ENCODE measurements around the gene DPP8. TPM values are rescaled to one million over a fixed set of nuclear protein-coding genes. Genes with fewer than 3 reads are reported as not detected.

Gene DPP8
- total and polyA plus RNA-seq, 4 donors, result 30.3 to 106 (median 38.1) TPM

DNA sequence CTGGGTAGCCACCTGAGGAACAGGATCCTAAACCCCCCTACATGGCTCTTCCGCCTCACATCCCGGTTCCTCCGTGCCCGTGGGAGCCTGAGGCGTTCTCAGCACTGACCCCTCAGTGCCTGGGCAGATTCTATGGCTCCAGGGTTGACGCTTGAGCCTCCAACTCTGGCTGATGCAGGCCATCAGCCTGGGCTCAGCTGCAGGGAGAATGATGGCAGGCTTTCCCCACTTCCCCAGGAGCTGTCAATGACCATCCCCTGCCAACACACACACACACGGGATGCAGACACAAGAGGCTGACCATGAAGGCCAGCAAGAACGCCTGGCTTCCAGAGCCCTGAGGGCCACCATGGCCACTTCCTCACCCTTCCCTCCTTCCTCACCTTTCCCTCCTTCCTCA lies 123.9 kb downstream of the DPP8 start:
- Histone ChIP-seq H3K27me3 (ENCODE audit: control insufficient read depth, insufficient read depth, low read length) (peaks cover 27% of the 10 kb centered on the region), H3K4me3 (ENCODE audit: low read depth, low read length) (no peak overlapping the region), H3K4me1 (ENCODE audit: control insufficient read depth, insufficient read depth, low read length) (peaks cover 13% of the 10 kb centered on the region), H3K27ac (ENCODE audit: low read depth, low read length) (no peak overlapping the region), H3K36me3 (ENCODE audit: control insufficient read depth, insufficient read depth, low read length) (peaks cover 65% of the 10 kb centered on the region), H3K9me3 (ENCODE audit: control insufficient read depth, insufficient read depth, low read length) (no peaks in the 10 kb centered on the region)
- WGBS (ENCODE audit: insufficient coverage), result 85% methylated on average over 8 of the region's 8 CpGs
- DNase-seq (ENCODE audit: low read depth in 4 of 6, low spot score in 6 of 6), result no peak

DNA sequence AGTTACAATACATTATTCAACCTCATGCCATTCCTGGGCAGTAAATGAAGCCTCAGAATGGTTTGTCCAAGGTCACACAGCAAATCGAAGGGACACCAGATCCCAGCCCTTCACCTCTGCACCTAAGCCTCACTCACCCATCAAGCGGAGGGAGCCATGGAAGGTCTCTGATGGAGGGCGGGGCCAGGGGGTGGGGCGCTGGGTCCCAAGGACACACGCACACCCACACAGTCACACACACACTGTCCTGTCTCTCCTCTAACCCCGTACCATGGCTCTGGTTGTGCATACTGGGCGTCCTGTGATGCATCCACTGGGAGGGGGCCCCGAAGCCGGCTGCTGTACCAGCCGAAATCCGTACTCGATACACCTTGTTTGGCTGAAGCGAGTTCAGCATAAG lies 124.4 kb downstream of the DPP8 start:
- Histone ChIP-seq H3K4me3 (ENCODE audit: low read depth, low read length) (no peak overlapping the region), H3K27me3 (ENCODE audit: control insufficient read depth, insufficient read depth, low read length) (peaks cover 27% of the 10 kb centered on the region), H3K36me3 (ENCODE audit: control insufficient read depth, insufficient read depth, low read length) (peaks cover 69% of the 10 kb centered on the region), H3K4me1 (ENCODE audit: control insufficient read depth, insufficient read depth, low read length) (peaks cover 13% of the 10 kb centered on the region), H3K27ac (ENCODE audit: low read depth, low read length) (no peak overlapping the region), H3K9me3 (ENCODE audit: control insufficient read depth, insufficient read depth, low read length) (no peaks in the 10 kb centered on the region)
- no peak for DNase-seq (ENCODE audit: low read depth in 4 of 6, low spot score in 6 of 6)
- WGBS (ENCODE audit: insufficient coverage), result 98% methylated on average over 11 of the region's 13 CpGs

Small RNA genes within 50 kb of the gene (small RNA-seq; reads per million reads assigned to genes)
- gene AC105129.1 (ENCODE audit: low replicate concordance), result not detected
- gene RF00019 (ENCODE audit: low replicate concordance), result not detected
- not detected for gene RNU6-19P (ENCODE audit: low replicate concordance)

Other genes with a start within 250 kb of the DPP8 start
- 10 to 100 TPM in 1 of 2 donors, 1 to 10 TPM in 1; 5.0 to 10.6 TPM for gene PARP16, start 230.8 kb downstream of the DPP8 start, total RNA-seq
- 10 to 100 TPM; 11.7 to 17.1 TPM for gene PARP16, start 230.8 kb downstream of the DPP8 start, polyA plus RNA-seq (ENCODE audit: insufficient read length in 2 of 2)
- gene RNU5A-1, start 221.6 kb downstream of the DPP8 start, total RNA-seq, result 10 to 100 TPM in 1 of 2 donors, not detected in 1; 68.7 TPM
- not detected for gene RNU5A-1, start 221.6 kb downstream of the DPP8 start, polyA plus RNA-seq (ENCODE audit: insufficient read length in 2 of 2)
- gene RNU5B-1, start 213.0 kb downstream of the DPP8 start, total RNA-seq, result 10 to 100 TPM in 1 of 2 donors, not detected in 1; 78.5 TPM
- not detected for gene RNU5B-1, start 213.0 kb downstream of the DPP8 start, polyA plus RNA-seq (ENCODE audit: insufficient read length in 2 of 2)
- gene IGDCC3, start 139.7 kb downstream of the DPP8 start, total RNA-seq, result 1 to 10 TPM; 3.6 to 4.7 TPM
- gene IGDCC3, start 139.7 kb downstream of the DPP8 start, polyA plus RNA-seq (ENCODE audit: insufficient read length in 2 of 2), result 10 to 100 TPM; 17.0 to 20.7 TPM
- 10 to 100 TPM; 13.1 to 15.1 TPM for gene IGDCC4, start 94.7 kb downstream of the DPP8 start, total RNA-seq
- gene IGDCC4, start 94.7 kb downstream of the DPP8 start, polyA plus RNA-seq (ENCODE audit: insufficient read length in 2 of 2), result 10 to 100 TPM; 26.8 to 30.3 TPM
- 100 to 1,000 TPM; 167 to 239 TPM for gene HACD3, start 12.8 kb upstream of the DPP8 start, total RNA-seq
- gene HACD3, start 12.8 kb upstream of the DPP8 start, polyA plus RNA-seq (ENCODE audit: insufficient read length in 2 of 2), result 100 to 1,000 TPM; 147 to 169 TPM
- gene INTS14, start 93.4 kb upstream of the DPP8 start, total RNA-seq, result 10 to 100 TPM; 24.4 to 26.3 TPM
- 10 to 100 TPM; 27.3 to 30.0 TPM for gene INTS14, start 93.4 kb upstream of the DPP8 start, polyA plus RNA-seq (ENCODE audit: insufficient read length in 2 of 2)
- 10 to 100 TPM in 1 of 2 donors, 1 to 10 TPM in 1; 4.2 to 12.1 TPM for gene SLC24A1, start 104.2 kb upstream of the DPP8 start, total RNA-seq
- 1 to 10 TPM; 5.7 to 6.4 TPM for gene SLC24A1, start 104.2 kb upstream of the DPP8 start, polyA plus RNA-seq (ENCODE audit: insufficient read length in 2 of 2)

All from spinal cord (tissue), 10 donors.